Sigmoid colon (tissue), 7 donors: ENCODE measurements around the gene CFTR. TPM values are rescaled to one million over a fixed set of nuclear protein-coding genes. Genes with fewer than 3 reads are reported as not detected.

Experiments used
- DNase-seq: peaks from one replicate; pipeline ENCODE4 v3.0.0-alpha.2; 2019
- H3K27ac ChIP-seq, 4 donors: fragments of 200-600 bp; sonication (generic); one replicate each; pipeline ENCODE4 v1.5.1; 2016 to 2019; ENCODE audit warnings: mild to moderate bottlenecking in 1 of 4
- H3K27me3 ChIP-seq, 3 donors: fragments of 200-600 bp; sonication (generic); one replicate each; pipeline ENCODE4 v1.5.1; 2019; ENCODE audit warnings: mild to moderate bottlenecking in 1 of 3
- H3K36me3 ChIP-seq, 4 donors: fragments of 200-600 bp; sonication (generic); one replicate each; pipeline ENCODE4 v1.5.1; 2016 to 2019
- H3K4me1 ChIP-seq, 4 donors: fragments of 200-600 bp; sonication (generic); one replicate each; pipeline ENCODE4 v1.5.1; 2017 to 2019
- H3K4me3 ChIP-seq, 4 donors: fragments of 200-600 bp; sonication (generic); one replicate each; pipeline ENCODE4 v1.5.1; 2017 to 2019; ENCODE audit warnings: mild to moderate bottlenecking in 2 of 4, moderate library complexity in 1 of 4
- H3K9me3 ChIP-seq, 4 donors: fragments of 200-600 bp in 3 of 4; sonication (generic) in 3 of 4; one replicate each; pipeline versions ENCODE4 v1.5.1 to v1.6.1; 2013 to 2019
- CTCF ChIP-seq, 4 experiments: fragments of 450-650 bp in 3 of 4; fragments of 200-600 bp in 1 of 4; IDR thresholded peaks; one replicate each; pipeline ENCODE4 v1.5.1; 2016 to 2019; ENCODE audit warnings: antibody characterized with exemption in 4 of 4, mild to moderate bottlenecking in 3 of 4, moderate library complexity in 2 of 4
- EP300 ChIP-seq, 4 donors: sonication (generic); formaldehyde crosslinking; IDR thresholded peaks; one replicate each; pipeline ENCODE4 v1.6.1; 2017; ENCODE audit warnings: antibody characterized with exemption in 4 of 4
- POLR2A ChIP-seq, 2 donors: fragments of 450-650 bp; IDR thresholded peaks; one replicate each; pipeline ENCODE4 v1.6.1; 2016; ENCODE audit warnings: antibody characterized with exemption in 2 of 2, mild to moderate bottlenecking in 2 of 2, moderate library complexity in 2 of 2
- POLR2AphosphoS5 ChIP-seq, 4 donors: sonication (generic); formaldehyde crosslinking; IDR thresholded peaks; one replicate each; pipeline ENCODE4 v1.6.1; 2017; ENCODE audit warnings: antibody characterized with exemption in 4 of 4
- WGBS, 2 donors: extraction: QIAGEN DNeasy Blood & Tissue Kit; methylation state at CpG; one replicate each; pipeline ENCODE4 v1.1.7; 2013; 5-methylcytosine and 5-hydroxymethylcytosine counted together
- intact Hi-C: fragments of 100-400 bp; cut with DNase I; formaldehyde crosslinking; loops from one replicate; pipeline ENCODE4 v1.15.1; 2023
- polyA plus RNA-seq, 3 donors: library from polyadenylated mRNA; stranded (reverse); fragments of 200-250 nt; gene quantifications; one replicate each; pipeline ENCODE4 v1.2.3, GENCODE V29; 2013
- total RNA-seq, 4 donors: library from RNA; depleted of rRNA; stranded (reverse); fragments of >200 nt; gene quantifications; one replicate each; pipeline ENCODE4 v1.1.0, GENCODE V29; 2016
- donor health status: healthy with polysubstance abuse.
- donor health status: Bipolar disorder and iron deficiency.
- donor health status: healthy.

The CFTR gene
- total and polyA plus RNA-seq, 7 donors: under 0.01 to 39.9 (median 3.4) TPM; not detected in 1

DNA sequence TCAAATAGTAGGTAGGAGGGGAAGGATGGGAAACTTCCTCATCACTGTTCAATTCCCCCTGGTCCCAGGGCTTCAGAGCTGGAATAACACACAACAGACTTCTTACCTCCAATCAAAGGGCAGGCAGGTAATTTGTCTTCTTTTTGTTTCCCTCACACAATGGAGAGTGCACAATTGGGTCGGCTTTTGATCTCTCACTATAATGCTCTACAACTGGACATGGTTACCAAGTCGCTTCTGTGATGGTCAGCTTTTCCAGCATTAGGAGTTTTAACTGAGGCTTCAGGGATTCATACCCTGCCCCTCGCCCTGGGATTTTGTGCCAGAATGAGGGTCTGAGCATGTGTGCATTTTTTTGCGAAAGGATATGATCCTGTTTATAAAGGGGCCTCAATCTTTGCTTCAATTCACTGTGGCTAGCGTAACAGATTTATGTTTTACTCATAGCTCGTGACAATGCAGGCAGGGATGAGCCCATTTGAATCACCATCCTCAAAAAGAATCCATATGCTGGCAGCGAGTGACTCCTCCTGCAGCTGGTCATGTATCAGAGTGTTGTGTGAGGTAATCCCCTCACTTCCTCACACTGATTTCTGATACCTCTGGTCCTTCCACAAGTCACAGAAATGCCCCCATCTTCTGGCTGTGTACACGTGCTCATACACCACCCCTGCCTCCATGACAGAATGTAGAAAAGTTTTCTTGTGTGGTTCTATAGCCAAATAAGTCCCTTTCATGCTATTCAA, 203.8 kb downstream of the CFTR start:
- Histone ChIP-seq H3K27me3 (no peaks in the 10 kb centered on the region), H3K9me3 (no peaks in the 10 kb centered on the region), H3K27ac (no peak overlapping the region), H3K4me3 (no peak overlapping the region), H3K36me3 (no peaks in the 10 kb centered on the region), H3K4me1 (no peaks in the 10 kb centered on the region)
- no peak for DNase-seq
- intact Hi-C loops: no loop called here
- TF ChIP-seq POLR2AphosphoS5 (IDR thresholded peaks at IDR 0.05) (no peak), EP300 (IDR thresholded peaks at IDR 0.05) (no peak), CTCF (IDR thresholded peaks at IDR 0.05) (no peak), POLR2A (IDR thresholded peaks at IDR 0.05) (no peak)
- 46 to 65% methylated on average over 8 of the region's 8 CpGs for WGBS, 2 donors

DNA sequence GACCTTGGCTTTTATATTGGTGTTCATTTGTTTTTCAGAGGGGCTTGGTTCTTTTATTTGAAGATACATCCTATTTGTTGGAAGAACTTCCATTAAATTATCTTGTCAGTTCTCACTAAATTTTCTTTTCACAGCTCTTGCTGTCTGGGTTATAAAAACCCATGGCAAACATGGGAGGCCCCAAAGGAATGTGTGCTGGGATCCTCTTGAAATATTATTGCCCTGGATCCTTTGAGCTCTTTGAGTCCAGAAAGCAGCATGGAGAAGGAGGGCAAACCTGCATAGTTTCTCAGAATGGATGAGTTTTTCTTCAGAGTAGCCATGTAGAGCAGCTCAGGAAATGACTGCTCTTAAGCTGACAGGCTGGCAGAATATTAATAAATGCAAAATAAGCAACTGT, 206.0 kb downstream of the CFTR start:
- no peak overlapping the region for H3K4me3 ChIP-seq
- no peak for DNase-seq
- no peaks in the 10 kb centered on the region for H3K9me3 ChIP-seq
- no peak for TF ChIP-seq EP300 (IDR thresholded peaks at IDR 0.05)
- no peak for TF ChIP-seq POLR2AphosphoS5 (IDR thresholded peaks at IDR 0.05)
- no peak for TF ChIP-seq POLR2A (IDR thresholded peaks at IDR 0.05)
- no peak for TF ChIP-seq CTCF (IDR thresholded peaks at IDR 0.05)
- H3K36me3 ChIP-seq: no peaks in the 10 kb centered on the region
- no peaks in the 10 kb centered on the region for H3K27me3 ChIP-seq
- no peaks in the 10 kb centered on the region for H3K4me1 ChIP-seq
- intact Hi-C loops: no loop called here
- no peak overlapping the region for H3K27ac ChIP-seq

DNA sequence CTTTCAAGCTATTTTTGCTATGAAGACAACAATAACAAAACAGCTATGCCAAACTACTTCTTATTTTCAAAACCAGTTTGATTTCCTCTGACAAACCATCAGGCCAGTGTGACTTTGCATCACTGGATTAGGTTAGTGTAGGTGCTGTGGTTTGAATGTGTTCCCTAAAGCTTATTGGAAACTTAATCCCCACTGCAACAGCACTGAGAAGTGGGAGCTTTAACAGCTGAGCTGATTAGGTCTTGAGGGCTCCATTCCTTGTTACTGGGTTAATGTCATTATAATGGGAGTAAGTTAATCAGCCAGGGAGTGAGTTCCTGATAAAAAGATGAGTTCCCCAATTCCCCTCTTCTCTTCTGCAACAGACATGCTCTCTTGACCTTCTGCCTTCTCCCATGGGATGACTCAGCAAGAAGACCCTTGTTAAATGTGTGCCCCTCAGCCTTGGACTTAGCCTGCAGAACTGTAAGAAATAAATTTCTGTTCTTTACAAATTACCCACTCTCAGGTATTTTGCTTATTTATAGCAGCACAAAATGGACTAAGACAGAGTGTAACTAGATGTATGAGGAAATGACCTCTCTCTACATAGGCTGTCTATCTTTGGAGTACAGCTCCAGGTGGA, 206.6 kb downstream of the CFTR start:
- no peaks in the 10 kb centered on the region for H3K4me1 ChIP-seq
- H3K36me3 ChIP-seq: no peaks in the 10 kb centered on the region
- no peaks in the 10 kb centered on the region for H3K9me3 ChIP-seq
- no peak for DNase-seq
- intact Hi-C loops: no loop called here
- no peak overlapping the region for H3K27ac ChIP-seq
- no peak overlapping the region for H3K4me3 ChIP-seq
- TF ChIP-seq POLR2A (IDR thresholded peaks at IDR 0.05): no peak
- no peak for TF ChIP-seq POLR2AphosphoS5 (IDR thresholded peaks at IDR 0.05)
- no peak for TF ChIP-seq CTCF (IDR thresholded peaks at IDR 0.05)
- no peak for TF ChIP-seq EP300 (IDR thresholded peaks at IDR 0.05)
- no peaks in the 10 kb centered on the region for H3K27me3 ChIP-seq

DNA sequence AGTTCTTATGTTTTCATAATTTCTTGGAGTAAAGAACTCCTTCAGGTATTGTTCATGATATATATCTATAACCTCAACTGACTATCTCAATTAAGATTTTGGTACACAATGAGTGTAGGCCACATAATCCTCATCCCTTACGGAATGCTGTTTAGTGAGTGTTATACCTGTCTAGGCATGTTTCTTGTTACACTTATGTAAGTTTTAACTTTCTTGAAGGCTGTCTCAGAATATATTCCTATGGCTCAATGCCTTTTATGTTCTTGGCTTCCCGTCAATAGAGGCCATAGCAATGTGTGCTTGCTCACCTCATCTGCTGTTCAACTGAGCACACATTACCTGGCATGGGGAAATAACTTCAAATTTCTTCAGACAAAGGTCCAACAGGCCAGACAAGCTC, 208.3 kb downstream of the CFTR start:
- Histone ChIP-seq H3K36me3 (no peaks in the 10 kb centered on the region), H3K4me1 (no peaks in the 10 kb centered on the region), H3K9me3 (no peaks in the 10 kb centered on the region), H3K27me3 (no peaks in the 10 kb centered on the region), H3K4me3 (no peak overlapping the region), H3K27ac (no peak overlapping the region)
- intact Hi-C loops: no loop called here
- no peak for TF ChIP-seq CTCF (IDR thresholded peaks at IDR 0.05)
- no peak for TF ChIP-seq POLR2A (IDR thresholded peaks at IDR 0.05)
- TF ChIP-seq EP300 (IDR thresholded peaks at IDR 0.05): no peak
- TF ChIP-seq POLR2AphosphoS5 (IDR thresholded peaks at IDR 0.05): no peak
- no peak for DNase-seq
- 96 to 97% methylated on average over 2 of the region's 2 CpGs for WGBS, 2 donors
